Ovary (tissue), 3 donors: ENCODE data around the gene SPATA31E1.

Source experiments
- POLR2A ChIP-seq: fragments of 450-650 bp; IDR thresholded peaks from one replicate; pipeline ENCODE4 v1.6.1; 2017; ENCODE audit warnings: antibody characterized with exemption, mild to moderate bottlenecking, moderate library complexity
- TF ChIP-seq, protein P1 (sequence below), 3 donors: fragments of 450-650 bp in 2 of 3; fragments of 200-600 bp in 1 of 3; IDR thresholded peaks; one replicate each; pipeline versions ENCODE4 v1.5.1 to v1.8.0; 2016 to 2022; ENCODE audit warnings: antibody characterized with exemption in 3 of 3, mild to moderate bottlenecking in 1 of 3
- donor health status: DM: no; HTN: no; CAD: no.

DNA sequence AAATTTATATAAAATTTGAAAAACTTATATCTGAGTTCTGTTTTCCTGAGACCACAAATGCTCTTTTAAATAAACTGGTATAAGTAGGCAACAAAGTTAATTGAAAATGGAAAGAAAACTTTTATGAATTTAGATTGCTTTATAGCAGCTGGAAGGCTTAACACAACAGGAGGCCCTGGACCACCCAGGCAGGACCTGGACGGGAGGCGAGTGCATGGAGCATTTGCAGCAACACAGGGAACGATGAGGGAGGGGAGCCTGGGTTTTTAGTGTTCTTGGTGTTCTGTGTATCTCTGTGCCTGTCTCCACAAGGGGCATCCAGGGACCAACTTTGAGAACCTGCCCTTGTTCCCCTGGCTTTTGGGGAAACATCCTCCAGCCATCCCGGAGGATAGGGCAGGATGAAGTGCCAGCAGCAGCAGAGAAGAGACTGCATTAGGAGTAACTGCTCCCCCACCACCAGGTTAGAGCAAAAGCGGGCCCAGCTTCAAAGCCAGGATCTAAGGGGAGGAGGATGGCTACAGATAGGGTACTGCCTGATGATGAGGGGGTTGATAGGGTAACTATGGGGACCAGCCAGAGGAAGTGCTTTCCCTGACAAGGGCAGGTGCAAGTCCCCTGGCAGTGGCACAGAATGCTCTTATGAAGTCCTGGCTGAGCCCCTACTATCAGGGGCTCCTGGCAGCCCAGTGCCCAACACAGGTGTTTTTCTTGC lies 6.7 kb upstream of the SPATA31E1 start:
- TF ChIP-seq POLR2A, result no peak
- TF ChIP-seq, protein P1, sequence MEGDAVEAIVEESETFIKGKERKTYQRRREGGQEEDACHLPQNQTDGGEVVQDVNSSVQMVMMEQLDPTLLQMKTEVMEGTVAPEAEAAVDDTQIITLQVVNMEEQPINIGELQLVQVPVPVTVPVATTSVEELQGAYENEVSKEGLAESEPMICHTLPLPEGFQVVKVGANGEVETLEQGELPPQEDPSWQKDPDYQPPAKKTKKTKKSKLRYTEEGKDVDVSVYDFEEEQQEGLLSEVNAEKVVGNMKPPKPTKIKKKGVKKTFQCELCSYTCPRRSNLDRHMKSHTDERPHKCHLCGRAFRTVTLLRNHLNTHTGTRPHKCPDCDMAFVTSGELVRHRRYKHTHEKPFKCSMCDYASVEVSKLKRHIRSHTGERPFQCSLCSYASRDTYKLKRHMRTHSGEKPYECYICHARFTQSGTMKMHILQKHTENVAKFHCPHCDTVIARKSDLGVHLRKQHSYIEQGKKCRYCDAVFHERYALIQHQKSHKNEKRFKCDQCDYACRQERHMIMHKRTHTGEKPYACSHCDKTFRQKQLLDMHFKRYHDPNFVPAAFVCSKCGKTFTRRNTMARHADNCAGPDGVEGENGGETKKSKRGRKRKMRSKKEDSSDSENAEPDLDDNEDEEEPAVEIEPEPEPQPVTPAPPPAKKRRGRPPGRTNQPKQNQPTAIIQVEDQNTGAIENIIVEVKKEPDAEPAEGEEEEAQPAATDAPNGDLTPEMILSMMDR (IDR thresholded peaks at IDR 0.05), result no peak
